Activated CD8-positive, alpha-beta memory T cell treated with anti-CD3 and anti-CD28 coated beads, Interleukin-2, amount 50 U/mL, for 1 hour (primary cell): ENCODE measurements around the gene KCNH6.

Experiments
- DNase-seq: peaks from one replicate; pipeline ENCODE4 v3.0.0-alpha.2; 2020; ENCODE audit errors: extremely low read depth

Gene KCNH6

DNA sequence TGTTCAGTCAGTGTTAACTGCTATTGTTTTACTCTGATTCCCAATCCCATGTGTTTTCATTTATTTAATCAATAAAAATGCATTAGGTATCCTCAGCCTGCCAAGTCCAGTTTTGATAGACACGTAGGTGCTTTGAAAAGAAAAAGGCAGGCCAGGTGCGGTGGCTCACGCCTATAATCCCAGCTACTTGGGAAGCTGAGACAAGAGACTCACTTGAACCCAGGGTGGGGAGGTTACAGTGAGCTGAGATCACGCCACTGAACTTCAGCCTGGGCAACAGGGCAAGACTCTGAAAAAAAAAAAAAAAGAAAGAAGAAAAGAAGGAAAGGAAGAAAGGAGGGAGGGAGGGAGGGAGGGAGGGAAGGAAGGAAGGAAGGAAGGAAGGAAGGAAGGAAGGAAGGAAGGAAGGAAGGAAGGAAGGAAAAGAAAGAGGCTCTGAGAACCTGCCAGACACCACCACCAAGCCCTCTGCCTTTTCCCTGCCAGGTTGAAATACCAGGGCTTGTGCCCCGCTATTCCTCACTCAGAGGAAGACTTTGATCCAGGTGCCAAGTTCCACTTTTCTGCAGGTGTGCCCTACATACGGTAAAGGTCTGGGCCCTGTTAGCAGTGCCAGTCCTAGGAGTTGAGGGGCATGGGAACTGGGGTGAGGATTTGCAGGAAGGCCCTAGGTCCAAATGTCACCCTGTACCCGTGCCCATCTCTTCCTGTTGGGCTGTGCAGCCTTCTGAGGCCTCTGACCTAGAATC lies 10.1 kb upstream of the KCNH6 start:
- no peak for DNase-seq

DNA sequence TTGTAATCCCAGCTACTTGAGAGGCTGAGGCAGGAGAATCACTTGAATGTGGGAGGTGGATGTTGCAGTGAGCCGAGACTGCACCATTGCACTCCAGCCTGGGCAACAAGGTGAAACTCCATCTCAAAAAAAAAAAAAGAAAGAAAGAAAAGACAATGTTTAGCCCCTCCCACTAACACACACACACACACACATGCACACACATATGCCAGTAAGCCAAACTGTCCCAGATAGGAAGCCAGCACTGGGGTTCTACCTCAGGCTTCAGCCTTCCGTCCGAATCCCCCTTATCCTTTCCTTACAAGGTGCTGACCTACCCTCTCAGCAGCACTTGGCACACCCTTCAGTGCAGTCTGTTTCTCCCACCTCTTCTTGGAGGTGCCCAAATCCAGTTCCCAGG lies 8.7 kb upstream of the KCNH6 start:
- no peak for DNase-seq

DNA sequence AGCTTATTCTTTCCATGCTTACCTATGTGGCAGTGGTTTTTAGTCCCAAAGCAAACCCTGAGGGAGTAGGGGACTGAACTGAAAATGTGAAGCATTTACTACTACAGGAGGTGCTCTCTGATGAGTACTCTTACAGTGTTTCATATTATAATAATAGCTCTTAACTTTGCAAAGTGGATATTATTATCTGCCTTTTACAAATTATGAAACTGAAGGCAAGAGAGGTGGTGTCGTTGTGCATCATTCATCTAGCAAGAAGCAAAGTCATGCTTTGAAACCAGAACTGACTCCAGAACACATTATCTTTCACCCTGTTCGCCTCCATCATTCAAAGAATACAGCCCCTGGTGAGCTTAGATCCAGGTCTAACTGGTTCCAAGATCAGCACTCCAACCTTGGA lies 8.2 kb upstream of the KCNH6 start:
- no peak for DNase-seq

DNA sequence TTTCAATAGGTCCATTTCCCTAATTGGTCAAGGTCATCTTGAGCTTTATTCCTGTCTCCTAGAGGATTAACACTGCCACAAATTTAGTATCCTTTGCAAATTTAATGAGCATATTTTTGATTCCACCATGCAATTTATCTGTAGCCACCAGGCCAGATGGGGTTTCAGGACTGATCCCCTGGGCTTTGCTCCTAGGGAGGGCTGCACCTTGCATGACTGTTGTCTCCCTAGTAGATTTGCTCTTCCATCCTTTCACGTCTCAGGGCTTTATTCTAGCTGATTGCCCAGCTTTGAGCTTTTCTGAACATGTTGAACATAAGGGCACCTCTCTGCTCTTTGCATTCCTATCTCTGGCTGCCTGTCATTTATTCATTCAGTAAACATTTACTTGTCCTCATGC lies 7.7 kb upstream of the KCNH6 start:
- DNase-seq: no peak

DNA sequence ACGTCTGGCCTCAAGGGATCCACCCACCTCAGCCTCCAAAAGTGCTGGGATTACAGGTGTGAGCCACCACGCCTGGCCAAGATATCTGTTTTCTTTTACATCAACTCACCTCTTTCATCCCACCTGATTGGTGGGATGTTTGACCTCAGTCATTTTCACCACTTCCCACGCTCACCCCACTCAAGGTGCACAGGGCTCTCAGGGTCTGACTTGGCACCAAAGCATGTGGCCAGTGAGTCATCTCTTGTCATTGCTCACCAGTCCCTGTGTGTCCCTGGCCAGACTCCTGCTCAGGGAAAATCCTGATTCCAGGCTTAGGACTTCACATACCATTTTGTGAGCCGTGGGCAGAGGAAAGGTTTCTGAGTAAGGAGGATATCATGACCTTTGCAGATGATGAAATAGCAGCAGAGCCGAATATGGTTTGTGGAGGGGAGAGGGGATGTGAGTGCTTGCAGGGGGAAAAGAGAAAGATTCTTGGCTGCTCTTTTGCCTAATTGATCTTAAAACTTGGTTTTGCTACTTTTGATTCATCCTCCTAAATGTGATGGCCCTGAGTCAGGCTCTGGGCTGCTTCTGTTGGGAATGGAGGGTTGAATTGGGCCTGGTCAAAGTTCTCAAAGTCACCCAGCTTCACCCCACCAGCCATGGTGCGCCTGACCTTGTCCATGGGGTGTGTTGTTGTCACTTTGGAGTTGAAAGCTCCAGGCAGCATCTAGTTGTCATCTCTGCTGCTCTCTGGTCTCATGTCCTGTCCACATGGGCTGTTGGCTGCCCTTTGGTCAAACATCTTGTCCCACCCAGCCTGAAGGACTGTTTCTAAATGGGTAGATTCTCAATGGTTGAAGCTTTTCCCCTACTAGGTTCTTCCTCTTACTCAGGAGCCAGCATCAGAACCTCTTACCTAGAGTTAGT lies 6.0 kb upstream of the KCNH6 start:
- DNase-seq: no peak

DNA sequence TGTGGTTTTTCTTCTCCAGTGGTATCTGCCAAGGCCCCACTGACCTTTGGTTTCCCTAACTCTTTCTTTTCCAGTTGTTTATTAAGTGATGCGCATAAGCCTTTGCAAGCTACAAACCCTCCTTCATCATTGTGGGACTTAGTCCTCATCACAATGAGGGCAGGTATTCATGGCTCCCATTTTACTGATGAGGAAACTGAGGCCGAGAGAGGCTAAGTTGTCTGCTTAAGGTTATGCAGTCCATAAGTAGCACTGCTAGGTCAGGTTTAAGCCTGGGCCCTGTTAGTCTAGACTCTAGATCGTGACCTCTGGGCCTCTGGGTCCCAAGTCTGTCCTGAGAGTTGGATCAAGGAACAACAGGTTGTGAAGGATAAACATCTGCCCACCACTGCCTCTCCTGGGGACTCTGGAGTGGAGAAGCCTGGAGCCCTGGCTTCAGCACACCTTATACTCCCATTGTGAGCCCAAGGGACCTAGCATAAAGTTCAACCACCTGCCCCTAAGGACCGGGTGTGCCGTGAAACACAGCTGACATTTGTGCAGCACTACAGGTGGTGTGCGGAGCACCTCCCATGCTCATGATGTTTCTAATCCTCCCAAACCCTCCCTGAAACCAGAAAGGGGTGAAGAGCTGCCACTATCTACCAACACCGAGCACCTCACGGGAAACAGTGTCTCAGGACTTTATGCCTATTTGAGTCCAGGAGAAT lies 5.2 kb upstream of the KCNH6 start:
- no peak for DNase-seq

DNA sequence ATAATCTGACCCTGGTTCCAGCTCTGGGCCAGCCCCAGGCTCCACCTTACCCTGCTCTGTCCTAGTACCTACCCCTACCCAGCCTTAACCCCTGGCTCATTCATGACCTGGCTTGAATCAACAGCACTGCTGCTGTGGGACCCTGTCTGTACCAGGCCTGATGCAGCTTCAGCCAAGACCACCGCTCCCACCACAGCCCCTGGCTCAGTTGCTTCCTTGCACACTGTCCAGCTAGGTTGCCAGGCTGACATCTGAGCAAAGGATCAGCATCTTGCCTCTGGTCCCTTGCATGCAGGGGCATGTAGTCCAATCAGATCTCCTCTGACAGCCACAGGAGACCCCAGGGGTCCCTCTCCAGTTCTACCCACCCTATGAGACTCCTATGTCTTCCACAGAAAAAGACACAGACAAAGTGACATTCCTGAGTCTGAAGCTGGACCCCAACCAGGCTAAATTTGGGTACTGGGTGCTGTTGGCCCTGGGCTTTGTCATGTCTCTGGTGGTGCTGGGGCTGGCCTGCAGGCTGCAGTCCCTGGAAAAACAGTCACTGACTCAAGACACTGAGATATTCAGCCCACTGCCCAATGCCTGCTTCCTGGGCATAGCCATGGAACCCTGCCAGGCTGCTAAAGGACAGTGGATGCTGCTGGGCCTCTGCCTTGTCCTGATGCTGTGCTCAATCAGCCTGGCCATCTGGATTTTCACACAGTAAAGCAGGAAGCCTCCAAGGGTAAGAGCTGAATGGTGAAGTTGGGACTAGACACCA lies 3.9 kb upstream of the KCNH6 start:
- no peak for DNase-seq

DNA sequence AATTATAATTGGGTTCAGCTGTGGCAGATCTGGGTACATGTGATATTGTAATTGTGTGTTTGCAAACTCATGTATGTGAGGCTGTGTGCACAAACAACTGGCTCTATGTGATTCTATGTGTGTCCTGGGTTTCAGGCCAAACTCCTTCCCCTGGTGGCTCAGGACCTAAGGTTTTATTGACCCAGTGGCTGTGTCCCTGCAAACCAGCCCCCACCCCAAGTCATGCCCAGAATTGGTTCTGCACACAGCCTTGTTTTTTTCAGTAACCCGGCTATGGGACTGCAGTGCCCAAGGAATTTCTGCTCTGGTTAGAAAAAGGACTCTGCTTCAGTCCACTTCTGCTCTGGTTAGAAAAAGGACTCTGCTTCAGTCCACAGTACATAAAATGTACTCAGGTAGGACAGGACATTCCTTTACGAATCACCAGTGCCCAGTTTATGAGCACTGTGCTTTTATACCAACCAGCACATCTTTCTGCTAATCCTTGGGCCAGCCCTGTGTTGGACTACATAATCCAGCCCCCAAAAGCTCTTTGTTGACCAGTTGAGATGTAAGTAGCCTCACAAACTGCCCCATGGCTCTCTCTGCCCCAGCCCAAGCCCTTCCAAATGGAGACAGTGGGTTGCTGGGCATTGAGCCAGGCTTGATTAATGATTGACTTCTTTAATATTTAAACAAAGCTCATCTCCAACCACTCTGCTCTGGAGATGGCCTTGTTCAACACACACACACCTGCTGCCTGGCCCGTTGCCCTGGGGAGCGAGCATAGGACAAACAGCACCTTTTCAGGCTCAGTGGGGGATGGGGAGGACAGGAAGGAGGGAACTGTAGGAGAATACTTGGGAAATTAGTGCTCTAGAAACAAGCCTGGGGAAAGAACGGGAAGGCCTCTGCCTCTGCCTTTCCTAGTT lies 2.9 kb upstream of the KCNH6 start:
- DNase-seq: no peak

DNA sequence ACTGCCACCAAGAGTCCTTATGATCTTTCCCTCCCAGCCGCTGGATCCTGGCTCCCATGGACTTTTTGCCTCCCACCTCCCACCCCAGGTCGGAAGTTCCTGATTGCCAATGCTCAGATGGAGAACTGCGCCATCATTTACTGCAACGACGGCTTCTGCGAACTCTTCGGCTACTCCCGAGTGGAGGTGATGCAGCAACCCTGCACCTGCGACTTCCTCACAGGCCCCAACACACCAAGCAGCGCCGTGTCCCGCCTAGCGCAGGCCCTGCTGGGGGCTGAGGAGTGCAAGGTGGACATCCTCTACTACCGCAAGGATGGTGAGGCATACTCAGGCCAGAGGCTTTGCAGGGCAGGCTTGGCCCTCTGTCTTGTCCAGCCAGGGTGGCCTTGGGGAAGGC lies 893 bp downstream of the KCNH6 start:
- no peak for DNase-seq

DNA sequence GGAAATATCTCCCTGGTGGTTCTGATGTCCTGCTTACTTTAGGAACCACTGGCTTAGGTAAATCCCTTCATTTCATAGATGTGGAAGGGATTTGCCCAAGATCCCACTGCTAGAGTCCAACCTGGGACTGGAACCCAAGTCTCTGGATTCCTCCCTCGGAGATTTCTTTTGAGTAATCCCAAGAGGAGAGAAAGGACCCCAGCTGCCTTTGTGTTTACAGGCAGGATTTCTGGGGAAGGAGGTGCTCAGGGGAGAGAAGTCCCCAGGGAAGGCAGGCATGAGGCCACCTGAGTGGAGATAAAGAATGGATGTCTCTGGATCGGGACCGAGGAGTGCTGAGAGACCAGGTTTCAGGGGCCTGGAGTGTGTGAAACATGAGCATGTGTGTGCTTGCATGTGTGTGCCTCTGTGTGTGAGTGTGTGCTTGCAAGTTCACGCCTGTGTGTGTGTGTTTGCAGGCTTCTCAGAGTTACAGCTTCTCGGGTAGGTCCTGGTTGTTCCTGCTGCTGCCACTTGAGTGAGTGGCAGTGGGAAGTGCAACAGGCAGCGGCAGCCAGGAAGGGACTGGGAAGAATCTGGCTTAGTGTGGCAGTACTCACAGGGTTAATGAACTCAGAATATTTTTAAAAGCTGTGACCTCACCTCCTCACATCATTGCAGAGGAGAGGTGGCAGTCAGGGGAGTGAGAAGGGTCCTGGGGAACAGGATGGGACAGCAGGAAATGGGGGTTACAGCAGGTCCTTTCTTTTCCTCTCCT lies 2.2 kb downstream of the KCNH6 start:
- no peak for DNase-seq

DNA sequence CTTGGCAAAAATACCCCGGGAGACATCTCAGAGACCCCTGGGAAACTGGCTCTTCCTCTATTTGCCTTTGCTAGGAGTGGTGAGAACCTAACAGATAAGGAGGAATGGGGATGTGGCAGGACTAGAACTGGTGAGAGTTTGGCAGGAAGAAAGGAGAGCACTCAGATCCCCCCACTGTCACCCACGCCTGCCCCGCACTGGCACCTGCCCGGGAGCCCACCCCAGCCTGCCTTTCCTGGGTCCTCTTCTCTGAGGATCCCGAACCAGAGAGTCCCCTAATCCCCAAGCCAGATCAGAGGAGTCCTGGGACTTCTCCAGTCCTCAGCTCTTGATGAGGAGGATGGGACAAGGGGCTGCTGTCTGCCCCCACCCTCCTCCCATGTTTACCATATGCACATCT lies 3.7 kb downstream of the KCNH6 start:
- no peak for DNase-seq

DNA sequence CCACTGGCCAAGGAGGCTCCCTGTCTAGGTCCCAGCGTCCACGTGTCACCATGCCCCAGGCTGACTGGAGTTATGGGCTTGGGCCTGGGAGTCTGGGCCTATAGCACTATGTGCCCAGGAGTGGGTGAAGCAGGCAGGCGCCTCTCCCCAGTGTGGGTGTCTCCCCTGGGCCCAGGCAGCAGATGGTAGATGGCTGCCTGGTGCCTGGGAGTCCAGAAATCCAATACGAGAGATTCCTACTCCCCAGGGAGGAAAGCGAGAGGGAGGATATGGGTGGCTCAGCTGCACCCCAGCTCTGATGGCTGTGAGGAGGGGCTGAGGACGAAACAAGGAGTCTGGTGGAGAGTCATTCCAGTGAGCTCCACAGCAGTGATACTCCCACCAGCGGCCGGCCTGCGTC lies 5.0 kb downstream of the KCNH6 start:
- no peak for DNase-seq

DNA sequence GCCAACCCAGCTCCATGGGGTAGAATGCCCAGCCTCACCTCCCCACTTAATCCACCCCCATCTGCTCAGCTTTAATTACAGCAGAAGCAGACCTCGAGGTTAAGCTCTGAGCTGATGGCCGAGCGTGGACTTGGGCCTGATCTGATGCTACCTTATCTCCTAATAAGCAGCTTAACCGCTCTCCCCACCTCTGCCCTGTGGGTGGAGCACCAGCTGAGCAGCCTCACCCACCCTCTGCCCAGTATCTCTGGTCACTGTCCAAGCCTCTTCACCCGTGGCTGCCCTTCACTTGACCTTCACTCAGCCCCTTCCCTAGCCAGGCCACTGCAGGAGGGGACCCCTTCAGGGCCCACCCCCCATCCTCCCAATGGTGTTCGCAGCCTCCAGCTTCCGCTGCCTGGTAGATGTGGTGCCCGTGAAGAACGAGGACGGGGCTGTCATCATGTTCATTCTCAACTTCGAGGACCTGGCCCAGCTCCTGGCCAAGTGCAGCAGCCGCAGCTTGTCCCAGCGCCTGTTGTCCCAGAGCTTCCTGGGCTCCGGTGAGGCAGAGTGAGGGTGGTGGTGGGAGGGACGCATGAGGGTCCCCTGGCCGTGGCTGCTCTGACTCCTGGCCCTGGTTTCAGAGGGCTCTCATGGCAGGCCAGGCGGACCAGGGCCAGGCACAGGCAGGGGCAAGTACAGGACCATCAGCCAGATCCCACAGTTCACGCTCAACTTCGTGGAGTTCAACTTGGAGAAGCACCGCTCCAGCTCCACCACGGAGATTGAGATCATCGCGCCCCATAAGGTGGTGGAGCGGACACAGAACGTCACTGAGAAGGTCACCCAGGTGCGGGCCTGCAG lies 6.8 kb downstream of the KCNH6 start:
- DNase-seq: no peak

DNA sequence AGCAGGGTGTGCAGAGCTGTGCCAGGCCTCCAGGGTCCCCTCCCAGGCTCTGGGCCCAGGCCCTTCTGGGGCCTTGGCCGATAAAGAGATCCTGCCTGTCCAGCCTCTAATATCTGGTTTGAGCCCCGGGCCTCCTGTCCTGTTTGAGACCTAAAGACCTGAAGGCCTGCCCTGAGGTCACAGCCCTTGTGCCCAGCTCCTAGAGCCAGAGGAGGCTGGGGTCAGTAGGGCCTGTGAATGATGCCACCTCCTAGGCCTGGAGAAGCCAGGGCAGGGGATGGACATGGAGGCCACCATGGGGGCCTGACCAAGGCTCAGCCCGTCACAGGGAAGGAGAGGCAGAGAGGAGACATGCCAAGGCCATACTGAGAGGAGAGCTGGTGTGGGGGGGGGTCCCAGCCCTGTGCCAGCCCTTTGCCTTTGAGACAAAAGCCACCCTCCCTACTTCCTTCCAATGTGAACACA lies 7.4 kb downstream of the KCNH6 start:
- no peak for DNase-seq

DNA sequence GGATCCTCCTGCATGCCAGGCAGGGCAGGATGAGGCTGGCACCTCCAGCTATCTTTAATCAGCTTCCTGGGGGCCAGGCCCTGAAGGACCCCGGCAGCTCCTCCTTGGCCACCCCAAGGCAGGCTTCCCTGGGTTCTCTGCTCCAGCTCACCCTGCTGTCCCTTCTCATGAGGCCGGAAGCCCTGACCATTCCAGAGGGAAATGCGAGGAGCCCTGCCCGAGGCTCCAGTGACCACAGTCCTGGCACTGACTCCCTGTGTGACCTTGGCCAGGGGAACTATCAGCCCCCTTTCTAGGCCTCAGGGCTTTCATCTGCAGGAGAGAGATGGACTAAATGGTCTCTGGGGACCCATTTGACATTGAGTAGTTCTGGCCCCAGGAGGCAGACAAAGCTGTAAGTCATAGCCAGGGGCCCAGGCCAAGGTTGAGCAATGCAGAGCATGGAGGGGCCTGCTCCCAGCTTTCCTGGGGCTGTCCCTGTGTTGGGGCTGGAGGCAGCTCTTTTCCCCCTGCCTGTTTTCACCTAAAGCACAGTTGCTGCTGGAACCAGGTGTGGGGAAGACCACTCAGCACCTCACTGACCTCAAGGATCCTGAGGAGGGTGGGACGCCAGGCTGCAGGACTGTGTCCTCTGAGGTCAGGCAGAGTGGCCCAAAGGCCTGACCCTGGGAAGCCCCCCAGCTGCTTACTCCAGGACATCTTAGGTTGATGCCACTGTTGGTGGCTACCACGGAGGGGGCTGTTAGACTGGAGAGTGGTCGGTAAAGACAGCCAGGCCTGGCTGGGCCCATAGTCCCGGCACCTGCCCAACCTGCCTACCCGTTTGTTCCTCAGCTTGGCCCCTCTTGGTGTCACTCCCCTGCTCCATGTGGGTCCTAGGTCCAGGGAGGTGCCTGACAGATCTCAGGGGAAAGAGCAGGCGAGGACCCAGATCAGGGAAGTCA lies 8.1 kb downstream of the KCNH6 start:
- DNase-seq: no peak

DNA sequence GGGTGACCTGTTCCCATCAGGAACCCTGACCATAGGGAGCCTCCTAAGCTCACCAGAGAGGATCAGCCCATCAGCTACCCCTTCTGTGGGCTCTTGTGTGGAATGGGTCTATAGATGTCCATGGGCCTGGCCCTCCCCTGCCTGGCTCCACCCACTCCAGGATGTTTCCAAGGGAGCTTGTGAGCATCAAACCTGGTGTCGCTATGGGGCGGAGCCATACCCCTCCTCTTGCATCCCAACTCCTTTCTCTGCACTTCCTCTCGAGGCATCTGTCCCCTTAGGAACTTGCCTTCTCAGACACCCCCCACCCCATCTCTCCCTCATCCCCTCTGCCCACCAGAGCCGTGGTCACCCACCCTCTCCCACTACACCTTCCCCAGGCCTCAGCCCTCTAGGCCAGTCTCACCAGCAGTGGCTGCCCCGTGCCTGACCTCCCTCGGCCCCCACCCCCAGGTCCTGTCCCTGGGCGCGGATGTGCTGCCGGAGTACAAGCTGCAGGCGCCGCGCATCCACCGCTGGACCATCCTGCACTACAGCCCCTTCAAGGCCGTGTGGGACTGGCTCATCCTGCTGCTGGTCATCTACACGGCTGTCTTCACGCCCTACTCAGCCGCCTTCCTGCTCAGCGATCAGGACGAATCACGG lies 10.4 kb downstream of the KCNH6 start:
- no peak for DNase-seq

DNA sequence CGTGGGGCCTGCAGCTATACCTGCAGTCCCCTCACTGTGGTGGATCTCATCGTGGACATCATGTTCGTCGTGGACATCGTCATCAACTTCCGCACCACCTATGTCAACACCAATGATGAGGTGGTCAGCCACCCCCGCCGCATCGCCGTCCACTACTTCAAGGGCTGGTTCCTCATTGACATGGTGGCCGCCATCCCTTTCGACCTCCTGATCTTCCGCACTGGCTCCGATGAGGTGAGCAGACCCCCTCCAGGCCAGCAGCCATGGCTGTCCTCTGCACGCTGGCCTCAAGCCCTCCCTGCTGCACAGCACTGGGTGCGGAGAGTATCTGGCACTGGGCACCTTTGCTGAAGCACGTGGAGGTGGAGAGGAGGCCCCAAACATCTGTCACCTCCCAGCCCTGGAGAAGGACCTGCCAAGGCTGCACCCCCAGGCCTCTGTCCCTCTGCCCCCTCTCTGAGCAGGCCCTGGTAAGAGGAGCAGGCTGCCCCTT lies 11.0 kb downstream of the KCNH6 start:
- no peak for DNase-seq
